Pancreas (tissue), 10 donors: ENCODE measurements around the gene FOSL1. TPM values are rescaled to one million over a fixed set of nuclear protein-coding genes. Genes with fewer than 3 reads are reported as not detected.

Experiments
- ATAC-seq, 4 donors: fragments of 200-7000 bp; cut with Tn5 transposase; one replicate each; pipeline versions ENCODE4 v1.8.0 to v1.9.1; 2020; ENCODE audit warnings: mild to moderate bottlenecking in 4 of 4, moderate library complexity in 4 of 4
- DNase-seq, 6 donors: peaks; one replicate each; pipeline ENCODE4 v3.0.0-alpha.2; 2020
- FAIRE-seq: peaks from 2 replicates; lab custom pipeline; 2012; peaks lifted over from hg19 to GRCh38; lab: Jason Lieb, UNC
- H3K27ac ChIP-seq, 4 donors: fragments of 200-600 bp; sonication (generic); 1 replicate in 3 of 4; 2 replicates in 1 of 4; pipeline versions ENCODE4 v1.5.0 to v1.8.0; 2020
- H3K27me3 ChIP-seq, 4 donors: fragments of 200-600 bp; one replicate each; pipeline ENCODE4 v1.8.0; 2021
- H3K36me3 ChIP-seq, 3 donors: fragments of 200-600 bp; sonication (generic) in 1 of 3; one replicate each; pipeline versions ENCODE4 v1.5.0 to v1.8.0; 2020 to 2021
- H3K4me1 ChIP-seq, 3 donors: fragments of 200-600 bp; one replicate each; pipeline ENCODE4 v1.8.0; 2021
- H3K4me3 ChIP-seq, 4 donors: fragments of 200-600 bp; sonication (generic) in 2 of 4; one replicate each; pipeline versions ENCODE4 v1.5.0 to v1.8.0; 2020 to 2021
- H3K9me3 ChIP-seq, 4 donors: fragments of 200-600 bp; one replicate each; pipeline ENCODE4 v1.8.0; 2021
- WGBS, 2 donors: extraction: QIAGEN DNeasy Blood & Tissue Kit; methylation state at CpG; one replicate each; pipeline ENCODE4 v1.1.7; 2013; 5-methylcytosine and 5-hydroxymethylcytosine counted together
- intact Hi-C, 3 donors: fragments of 100-400 bp; cut with DNase I; formaldehyde crosslinking; loops; one replicate each; pipeline versions ENCODE4 v1.11.1 to v1.14.2; 2022
- polyA plus RNA-seq, 2 donors: library from polyadenylated mRNA; stranded (reverse); fragments of 200-250 nt; gene quantifications; one replicate each; pipeline ENCODE4 v1.2.3, GENCODE V29; 2013
- total RNA-seq, 6 donors: library from RNA; stranded (reverse); fragmentation: NEBNext Ultra II Directional in 4 of 6; extraction: Animal tissue kit (Norgen Biotek cat#: 25700) in 4 of 6; gene quantifications; one replicate each; pipeline versions ENCODE4 v1.2.1 to v1.2.4, GENCODE V29; 2021 to 2023
- TF ChIP-seq, protein P1 (sequence below), 4 donors: fragments of 200-600 bp; sonication (generic) in 3 of 4; IDR thresholded peaks; one replicate each; pipeline versions ENCODE4 v1.5.0 to v1.8.0; 2021; ENCODE audit warnings: antibody characterized with exemption in 4 of 4
- donor health status: healthy with polysubstance abuse.
- donor health status: DM: no; HTN: no; CAD: no; lungs with moderate emphysema.
- donor health status: DM: no; HTN: no; CAD: no.
- donor health status: control.
- donor health status: control.
- donor health status: Bipolar disorder and iron deficiency.
- donor health status: DM: yes; HTN: yes; CAD: no.
- donor health status: DM: no; HTN: no; CAD: no.
- donor health status: DM: no; HTN: no; CAD: no.
- donor health status: DM: yes; HTN: yes; CAD: no.

Gene FOSL1
- total and polyA plus RNA-seq, 8 donors = 0.19 to 4.3 (median 0.69) TPM

DNA sequence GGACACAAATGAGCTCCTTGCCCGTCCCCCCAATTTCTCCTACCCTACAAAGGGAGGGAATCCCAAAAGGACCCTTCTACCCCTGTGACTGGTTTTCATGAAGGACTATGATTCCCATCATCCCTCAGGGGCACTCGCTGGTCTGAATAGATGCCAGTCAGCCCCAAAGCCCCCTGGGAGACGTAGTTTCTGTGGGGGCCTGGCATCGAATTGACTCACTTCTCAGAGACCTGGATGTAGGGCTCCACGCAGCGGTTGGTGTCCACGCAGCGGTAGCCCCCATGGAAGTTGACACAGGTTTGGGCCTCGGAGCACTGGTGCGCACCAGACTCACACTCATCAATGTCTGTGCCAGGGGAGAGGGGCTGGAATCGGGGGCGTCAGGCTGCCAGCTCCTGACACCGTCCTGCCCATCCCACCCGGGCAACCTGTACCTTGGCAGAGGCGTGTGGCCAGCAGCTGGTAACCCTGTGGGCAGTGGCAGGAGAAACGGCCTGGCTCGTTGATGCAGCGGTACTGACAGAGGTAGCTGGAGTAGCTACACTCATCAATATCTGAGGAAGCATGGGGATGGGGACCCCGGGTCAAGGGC lies 32.0 kb downstream of the FOSL1 start:
- Histone ChIP-seq H3K9me3 (no peaks in the 10 kb centered on the region), H3K36me3 (peaks cover 0 to 27% (median 13%) of the 10 kb centered on the region in 3 donors), H3K27me3 (no peaks in the 10 kb centered on the region), H3K27ac (no peak overlapping the region), H3K4me3 (no peak overlapping the region), H3K4me1 (no peaks in the 10 kb centered on the region)
- intact Hi-C loops = no loop called here
- TF ChIP-seq, protein P1, sequence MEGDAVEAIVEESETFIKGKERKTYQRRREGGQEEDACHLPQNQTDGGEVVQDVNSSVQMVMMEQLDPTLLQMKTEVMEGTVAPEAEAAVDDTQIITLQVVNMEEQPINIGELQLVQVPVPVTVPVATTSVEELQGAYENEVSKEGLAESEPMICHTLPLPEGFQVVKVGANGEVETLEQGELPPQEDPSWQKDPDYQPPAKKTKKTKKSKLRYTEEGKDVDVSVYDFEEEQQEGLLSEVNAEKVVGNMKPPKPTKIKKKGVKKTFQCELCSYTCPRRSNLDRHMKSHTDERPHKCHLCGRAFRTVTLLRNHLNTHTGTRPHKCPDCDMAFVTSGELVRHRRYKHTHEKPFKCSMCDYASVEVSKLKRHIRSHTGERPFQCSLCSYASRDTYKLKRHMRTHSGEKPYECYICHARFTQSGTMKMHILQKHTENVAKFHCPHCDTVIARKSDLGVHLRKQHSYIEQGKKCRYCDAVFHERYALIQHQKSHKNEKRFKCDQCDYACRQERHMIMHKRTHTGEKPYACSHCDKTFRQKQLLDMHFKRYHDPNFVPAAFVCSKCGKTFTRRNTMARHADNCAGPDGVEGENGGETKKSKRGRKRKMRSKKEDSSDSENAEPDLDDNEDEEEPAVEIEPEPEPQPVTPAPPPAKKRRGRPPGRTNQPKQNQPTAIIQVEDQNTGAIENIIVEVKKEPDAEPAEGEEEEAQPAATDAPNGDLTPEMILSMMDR (IDR thresholded peaks at IDR 0.05) = no peak
- ATAC-seq = peak in 2 of 4 donors; percentile 11 to 26
- peak in 2 of 6 donors; percentile 33 to 70 for DNase-seq
- WGBS, 2 donors = 83 to 84% methylated on average over 19 of the region's 19 CpGs
- FAIRE-seq = no peak

GRCh38 chr11:65867284-65868071 lies 32.7 kb downstream of the FOSL1 start:
- ATAC-seq (no peak), DNase-seq (peak in 1 of 6 donors; percentile 62), FAIRE-seq (no peak)
- Histone ChIP-seq H3K27me3 (no peaks in the 10 kb centered on the region), H3K4me1 (no peaks in the 10 kb centered on the region), H3K9me3 (no peaks in the 10 kb centered on the region), H3K27ac (no peak overlapping the region), H3K4me3 (no peak overlapping the region), H3K36me3 (peaks cover 0 to 27% (median 13%) of the 10 kb centered on the region in 3 donors)
- intact Hi-C loops = no loop called here
- TF ChIP-seq, protein P1 (IDR thresholded peaks at IDR 0.05) = no peak
- 76 to 78% methylated on average over 29 of the region's 29 CpGs for WGBS, 2 donors

DNA sequence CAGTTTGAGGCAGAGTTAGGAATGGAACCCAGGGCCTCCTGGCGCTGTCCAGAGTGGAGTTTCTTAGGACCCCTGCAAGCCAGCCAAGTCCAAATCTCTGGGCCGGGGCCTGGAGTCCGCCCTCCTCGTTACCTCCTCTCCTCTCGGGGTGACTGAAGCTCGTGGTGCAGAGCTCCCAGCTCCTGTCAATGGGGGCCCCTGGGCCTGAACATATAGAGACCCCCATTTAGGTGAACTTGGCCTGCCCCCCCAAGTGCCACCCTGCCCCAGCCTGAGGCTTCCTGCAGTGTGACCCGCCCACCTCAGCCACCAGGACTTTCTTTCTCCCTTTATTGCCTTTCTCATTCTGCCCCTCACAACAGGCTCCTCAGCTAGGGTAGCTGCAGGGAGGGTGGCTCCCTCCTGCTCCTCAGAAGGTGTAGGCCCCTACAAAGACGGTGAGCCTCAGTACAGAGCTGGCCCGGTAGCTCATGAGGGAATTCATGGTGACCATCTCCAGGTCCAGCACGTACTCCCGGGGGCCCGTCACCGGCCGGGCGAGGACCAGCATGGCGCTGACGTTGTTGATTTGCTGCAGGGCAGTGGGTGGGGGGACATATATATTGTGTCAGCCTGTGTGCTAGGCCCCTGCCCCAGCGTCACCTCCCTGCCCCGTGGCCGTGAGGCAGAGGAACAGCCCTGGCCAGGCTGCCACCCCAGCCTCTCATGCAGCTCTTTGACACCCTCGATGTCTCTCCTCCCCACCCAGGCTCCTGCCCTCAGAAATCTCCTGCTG lies 33.5 kb downstream of the FOSL1 start:
- H3K4me3 ChIP-seq = no peak overlapping the region
- TF ChIP-seq, protein P1 (IDR thresholded peaks at IDR 0.05) = no peak
- no peaks in the 10 kb centered on the region for H3K9me3 ChIP-seq
- no peaks in the 10 kb centered on the region for H3K27me3 ChIP-seq
- H3K27ac ChIP-seq = no peak overlapping the region
- ATAC-seq = no peak
- peaks cover 0 to 27% (median 13%) of the 10 kb centered on the region in 3 donors for H3K36me3 ChIP-seq
- peaks cover 0 to 3% (median 0%) of the 10 kb centered on the region in 3 donors for H3K4me1 ChIP-seq
- no peak for FAIRE-seq
- peak in 3 of 6 donors; percentile 14 to 61 (median 57) for DNase-seq
- 91 to 92% methylated on average over 21 of the region's 21 CpGs for WGBS, 2 donors
- intact Hi-C loops = no loop called here

GRCh38 chr11:65865550-65866172 lies 34.5 kb downstream of the FOSL1 start:
- peak in 3 of 6 donors; percentile 17 to 47 (median 46) for DNase-seq
- ATAC-seq = no peak
- H3K4me1 ChIP-seq = peaks cover 0 to 9% (median 4%) of the 10 kb centered on the region in 3 donors
- no peak overlapping the region for H3K27ac ChIP-seq
- peaks cover 0 to 27% (median 13%) of the 10 kb centered on the region in 3 donors for H3K36me3 ChIP-seq
- WGBS, 2 donors = 89 to 96% methylated on average over 8 to 9 of the region's 9 CpGs
- no peak for FAIRE-seq
- TF ChIP-seq, protein P1 (IDR thresholded peaks at IDR 0.05) = no peak
- no peaks in the 10 kb centered on the region for H3K9me3 ChIP-seq
- no peaks in the 10 kb centered on the region for H3K27me3 ChIP-seq
- intact Hi-C loops = no loop called here
- no peak overlapping the region for H3K4me3 ChIP-seq
